Measurements from ENCODE around the gene CHD5. TPM values are rescaled to one million over a fixed set of nuclear protein-coding genes. Genes with fewer than 3 reads are reported as not detected.
A peak's percentile ranks its signal among the peaks of the same experiment; 100 is the strongest.

Gene CHD5
- polyA plus RNA-seq, 6 donors from 2014 or later, result not detected

GRCh38 chr1:6098303-6099215 is 81.6 kb downstream of the CHD5 start:
- no peak for ATAC-seq (ENCODE audit: low read depth in 2 of 2)
- peaks cover 0 to 10% of the 10 kb centered on the region in 2 donors for H3K36me3 Mint-ChIP-seq
- DNase-seq, result no peak
- no peaks in the 10 kb centered on the region for H3K27me3 Mint-ChIP-seq
- H3K4me3 Mint-ChIP-seq, result peak overlapping the region in 2 of 8 donors; percentile 9 to 29
- H3K9me3 Mint-ChIP-seq, result no peaks in the 10 kb centered on the region
- peak overlapping the region in 2 of 6 donors; percentile 42 to 76 for H3K27ac Mint-ChIP-seq
- peaks cover 0 to 7% (median 4%) of the 10 kb centered on the region in 3 donors for H3K4me1 Mint-ChIP-seq

- Mint-ChIP-seq H3K27me3 (no peaks in the 10 kb centered on the region), H3K27ac (peak overlapping the region in 1 of 6 donors; percentile 76), H3K9me3 (no peaks in the 10 kb centered on the region), H3K36me3 (peaks cover 0 to 10% of the 10 kb centered on the region in 2 donors), H3K4me3 (no peak overlapping the region), H3K4me1 (peaks cover 0 to 7% (median 4%) of the 10 kb centered on the region in 3 donors)
- ATAC-seq (ENCODE audit: low read depth in 2 of 2), result no peak
- DNase-seq, result no peak
Measured at GRCh38 chr1:6097824-6098223, 82.3 kb downstream of the CHD5 start.

GRCh38 chr1:6097117-6097595 is 83.0 kb downstream of the CHD5 start:
- Mint-ChIP-seq H3K4me1 (peaks cover 0 to 7% (median 4%) of the 10 kb centered on the region in 3 donors), H3K36me3 (peaks cover 0 to 10% of the 10 kb centered on the region in 2 donors), H3K27ac (peak overlapping the region in 1 of 6 donors; percentile 15), H3K9me3 (no peaks in the 10 kb centered on the region), H3K4me3 (no peak overlapping the region), H3K27me3 (no peaks in the 10 kb centered on the region)
- no peak for DNase-seq
- ATAC-seq (ENCODE audit: low read depth in 2 of 2), result no peak

GRCh38 chr1:6096243-6097116 is 83.6 kb downstream of the CHD5 start:
- H3K27ac Mint-ChIP-seq, result no peak overlapping the region

GRCh38 chr1:6095511-6096242 is 84.4 kb downstream of the CHD5 start:
- Mint-ChIP-seq H3K4me3 (no peak overlapping the region), H3K27me3 (no peaks in the 10 kb centered on the region), H3K36me3 (peaks cover 0 to 10% of the 10 kb centered on the region in 2 donors), H3K9me3 (no peaks in the 10 kb centered on the region), H3K27ac (no peak overlapping the region), H3K4me1 (peaks cover 0 to 7% (median 0%) of the 10 kb centered on the region in 3 donors)
- DNase-seq (no peak), ATAC-seq (ENCODE audit: low read depth in 2 of 2) (no peak)

More at GRCh38 chr1:6096243-6097116, 83.6 kb downstream of the CHD5 start:
- no peaks in the 10 kb centered on the region for H3K9me3 Mint-ChIP-seq
- peaks cover 0 to 10% of the 10 kb centered on the region in 2 donors for H3K36me3 Mint-ChIP-seq
- ATAC-seq (ENCODE audit: low read depth in 2 of 2) (no peak), DNase-seq (no peak)
- H3K4me3 Mint-ChIP-seq, result no peak overlapping the region
- no peaks in the 10 kb centered on the region for H3K27me3 Mint-ChIP-seq
- H3K4me1 Mint-ChIP-seq, result peaks cover 0 to 7% (median 4%) of the 10 kb centered on the region in 3 donors

GRCh38 chr1:6094801-6095505 is 85.2 kb downstream of the CHD5 start:
- Mint-ChIP-seq H3K4me1 (peaks cover 0 to 7% (median 0%) of the 10 kb centered on the region in 3 donors), H3K27ac (no peak overlapping the region), H3K27me3 (no peaks in the 10 kb centered on the region), H3K4me3 (no peak overlapping the region), H3K9me3 (no peaks in the 10 kb centered on the region), H3K36me3 (peaks cover 0 to 10% of the 10 kb centered on the region in 2 donors)
- ATAC-seq (ENCODE audit: low read depth in 2 of 2) (no peak), DNase-seq (no peak)

GRCh38 chr1:6094246-6094645 is 85.9 kb downstream of the CHD5 start:
- peaks cover 0 to 7% (median 0%) of the 10 kb centered on the region in 3 donors for H3K4me1 Mint-ChIP-seq
- DNase-seq, result no peak
- no peak overlapping the region for H3K27ac Mint-ChIP-seq
- peaks cover 0 to 10% of the 10 kb centered on the region in 2 donors for H3K36me3 Mint-ChIP-seq
- H3K9me3 Mint-ChIP-seq, result no peaks in the 10 kb centered on the region
- no peak overlapping the region for H3K4me3 Mint-ChIP-seq
- no peaks in the 10 kb centered on the region for H3K27me3 Mint-ChIP-seq
- ATAC-seq (ENCODE audit: low read depth in 2 of 2), result no peak

- Mint-ChIP-seq H3K4me3 (no peak overlapping the region), H3K27me3 (no peaks in the 10 kb centered on the region), H3K27ac (peak overlapping the region in 1 of 6 donors; percentile 37), H3K36me3 (peaks cover 0 to 10% of the 10 kb centered on the region in 2 donors), H3K4me1 (peaks cover 0 to 7% (median 0%) of the 10 kb centered on the region in 3 donors), H3K9me3 (no peaks in the 10 kb centered on the region)
- ATAC-seq (ENCODE audit: low read depth in 2 of 2) (no peak), DNase-seq (no peak)
Measured at GRCh38 chr1:6093611-6094010, 86.5 kb downstream of the CHD5 start.

- no peak overlapping the region for H3K4me3 Mint-ChIP-seq
- H3K9me3 Mint-ChIP-seq, result no peaks in the 10 kb centered on the region
- ATAC-seq (ENCODE audit: low read depth in 2 of 2) (no peak), DNase-seq (no peak)
- H3K4me1 Mint-ChIP-seq, result peaks cover 0 to 7% (median 0%) of the 10 kb centered on the region in 3 donors
- no peaks in the 10 kb centered on the region for H3K27me3 Mint-ChIP-seq
- peaks cover 0 to 10% of the 10 kb centered on the region in 2 donors for H3K36me3 Mint-ChIP-seq
- H3K27ac Mint-ChIP-seq, result peak overlapping the region in 1 of 6 donors; percentile 37
Measured at GRCh38 chr1:6093071-6093470, 87.0 kb downstream of the CHD5 start.

GRCh38 chr1:6092211-6092610 is 87.9 kb downstream of the CHD5 start:
- Mint-ChIP-seq H3K4me1 (peaks cover 0 to 1% (median 0%) of the 10 kb centered on the region in 3 donors), H3K27me3 (no peaks in the 10 kb centered on the region), H3K4me3 (no peak overlapping the region), H3K9me3 (no peaks in the 10 kb centered on the region), H3K27ac (peak overlapping the region in 1 of 6 donors; percentile 38), H3K36me3 (peaks cover 0 to 5% of the 10 kb centered on the region in 2 donors)
- ATAC-seq (ENCODE audit: low read depth in 2 of 2) (no peak), DNase-seq (no peak)

GRCh38 chr1:6091823-6092109 is 88.4 kb downstream of the CHD5 start:
- H3K9me3 Mint-ChIP-seq, result no peaks in the 10 kb centered on the region
- no peaks in the 10 kb centered on the region for H3K27me3 Mint-ChIP-seq
- H3K4me1 Mint-ChIP-seq, result peaks cover 0 to 4% (median 0%) of the 10 kb centered on the region in 3 donors
- no peak overlapping the region for H3K27ac Mint-ChIP-seq
- DNase-seq, result no peak
- no peak for ATAC-seq (ENCODE audit: low read depth in 2 of 2)
- H3K4me3 Mint-ChIP-seq, result no peak overlapping the region
- peaks cover 0 to 8% of the 10 kb centered on the region in 2 donors for H3K36me3 Mint-ChIP-seq

GRCh38 chr1:6090996-6091822 is 88.9 kb downstream of the CHD5 start:
- H3K4me1 Mint-ChIP-seq, result peaks cover 0 to 4% (median 0%) of the 10 kb centered on the region in 3 donors
- no peaks in the 10 kb centered on the region for H3K9me3 Mint-ChIP-seq
- peaks cover 0 to 8% of the 10 kb centered on the region in 2 donors for H3K36me3 Mint-ChIP-seq
- no peak overlapping the region for H3K27ac Mint-ChIP-seq
- no peak for ATAC-seq (ENCODE audit: low read depth in 2 of 2)
- no peaks in the 10 kb centered on the region for H3K27me3 Mint-ChIP-seq
- no peak overlapping the region for H3K4me3 Mint-ChIP-seq
- no peak for DNase-seq

Measured in naive B cell (primary cell).